Spleen (tissue), 11 donors: Measurements from ENCODE around the gene GKN2. TPM values are rescaled to one million over a fixed set of nuclear protein-coding genes. Genes with fewer than 3 reads are reported as not detected.
"Not testable (repeated sequence)": the region's sequence is repeated elsewhere in the genome, so short reads cannot be mapped to it uniquely, and the experiment has no call there.

Experiments used
- DNase-seq: peaks from one replicate; pipeline ENCODE4 v3.0.0-alpha.2; 2020
- H3K27ac ChIP-seq, 8 donors: fragments of 200-600 bp; sonication (generic) in 7 of 8; 1 replicate in 4 of 8; 2 replicates in 4 of 8; pipeline versions ENCODE4 v1.5.0 to v1.8.0; 2016 to 2021; ENCODE audit warnings: inconsistent platforms in 4 of 8, mild to moderate bottlenecking in 4 of 8, moderate library complexity in 1 of 8
- H3K27me3 ChIP-seq, 7 donors: fragments of 200-600 bp; sonication (generic) in 6 of 7; replicated peaks in 1 of 7; 1 replicate in 4 of 7; 2 replicates in 3 of 7; pipeline versions ENCODE4 v1.5.0 to v1.8.0; 2016 to 2021; ENCODE audit warnings: inconsistent platforms in 3 of 7, mild to moderate bottlenecking in 1 of 7
- H3K36me3 ChIP-seq, 6 donors: fragments of 200-600 bp; sonication (generic) in 5 of 6; 1 replicate in 4 of 6; 2 replicates in 2 of 6; pipeline versions ENCODE4 v1.5.0 to v1.8.0; 2016 to 2021; ENCODE audit warnings: inconsistent platforms in 2 of 6
- H3K4me1 ChIP-seq, 6 donors: fragments of 200-600 bp; sonication (generic) in 5 of 6; 1 replicate in 3 of 6; 2 replicates in 3 of 6; pipeline versions ENCODE4 v1.5.0 to v1.8.0; 2016 to 2021; ENCODE audit warnings: inconsistent platforms in 3 of 6
- H3K4me3 ChIP-seq, 8 donors: fragments of 200-600 bp; sonication (generic) in 7 of 8; 1 replicate in 4 of 8; 2 replicates in 4 of 8; pipeline versions ENCODE4 v1.5.0 to v1.8.0; 2016 to 2021; ENCODE audit warnings: inconsistent platforms in 4 of 8, mild to moderate bottlenecking in 4 of 8, moderate library complexity in 2 of 8
- H3K9me3 ChIP-seq, 8 donors: fragments of 200-600 bp; sonication (generic) in 7 of 8; 1 replicate in 4 of 8; 2 replicates in 4 of 8; pipeline versions ENCODE4 v1.5.0 to v1.8.0; 2016 to 2021; ENCODE audit warnings: inconsistent platforms in 4 of 8
- POLR2A ChIP-seq, 3 donors: fragments of 450-650 bp; IDR thresholded peaks; one replicate each; pipeline ENCODE4 v1.5.1; 2017; ENCODE audit warnings: antibody characterized with exemption in 3 of 3, mild to moderate bottlenecking in 1 of 3
- POLR2AphosphoS5 ChIP-seq, 3 donors: sonication (generic); formaldehyde crosslinking; IDR thresholded peaks; one replicate each; pipeline ENCODE4 v1.5.1; 2017; ENCODE audit warnings: antibody characterized with exemption in 3 of 3
- WGBS, 5 donors: extraction: QIAGEN DNeasy Blood & Tissue Kit in 3 of 5; methylation state at CpG; one replicate each; pipeline versions ENCODE4 v1.1.5 to v1.1.7; 2013 to 2018; 5-methylcytosine and 5-hydroxymethylcytosine counted together
- intact Hi-C: fragments of 100-400 bp; cut with DNase I; formaldehyde crosslinking; loops from one replicate; pipeline ENCODE4 v1.15.0; 2023; ENCODE audit warnings: low total_unique reads
- polyA plus RNA-seq, 3 donors: library from polyadenylated mRNA; stranded (reverse); fragments of 200-250 nt; gene quantifications; one replicate each; pipeline ENCODE4 v1.2.1, GENCODE V29; 2013
- total RNA-seq, 7 donors: library from RNA; depleted of rRNA in 3 of 7; stranded (reverse); fragments of >200 nt in 3 of 7; fragmentation: NEBNext Ultra II Directional in 4 of 7; extraction: Animal tissue kit (Norgen Biotek cat#: 25700) in 4 of 7; gene quantifications; one replicate each; pipeline versions ENCODE4 v1.1.0 to v1.2.1, GENCODE V29; 2016 to 2021
- TF ChIP-seq, protein P1 (sequence below), 11 experiments: fragments of 200-600 bp in 7 of 11; fragments of 450-650 bp in 4 of 11; sonication (generic) in 4 of 11; IDR thresholded peaks in 8 of 11; conservative IDR thresholded peaks in 3 of 11; 1 replicate in 7 of 11; 2 replicates in 4 of 11; pipeline versions ENCODE4 v1.4.0 to v1.8.0; 2016 to 2021; ENCODE audit warnings: antibody characterized with exemption in 11 of 11, inconsistent platforms in 4 of 11, mild to moderate bottlenecking in 1 of 11
- donor health status: healthy with polysubstance abuse.
- donor health status: DM: no; HTN: no; CAD: no; lungs with moderate emphysema.
- donor health status: DM: no; HTN: no; CAD: no.
- donor health status: Bipolar disorder and iron deficiency.
- donor health status: healthy.
- donor health status: DM: no; HTN: no; CAD: no.
- donor health status: DM: yes; HTN: yes; CAD: no.

The GKN2 gene
- total and polyA plus RNA-seq, 10 donors = 0.12 to 0.26 TPM; not detected in 8

GRCh38 chr2:68901199-68901514 is 51.5 kb downstream of the GKN2 start:
- Histone ChIP-seq H3K9me3 (peaks cover 0 to 20% (median 15%) of the 10 kb centered on the region in 8 donors), H3K27me3 (no peaks in the 10 kb centered on the region), H3K27ac (no peak overlapping the region), H3K4me1 (no peaks in the 10 kb centered on the region), H3K4me3 (no peak overlapping the region), H3K36me3 (no peaks in the 10 kb centered on the region)
- TF ChIP-seq, protein P1, sequence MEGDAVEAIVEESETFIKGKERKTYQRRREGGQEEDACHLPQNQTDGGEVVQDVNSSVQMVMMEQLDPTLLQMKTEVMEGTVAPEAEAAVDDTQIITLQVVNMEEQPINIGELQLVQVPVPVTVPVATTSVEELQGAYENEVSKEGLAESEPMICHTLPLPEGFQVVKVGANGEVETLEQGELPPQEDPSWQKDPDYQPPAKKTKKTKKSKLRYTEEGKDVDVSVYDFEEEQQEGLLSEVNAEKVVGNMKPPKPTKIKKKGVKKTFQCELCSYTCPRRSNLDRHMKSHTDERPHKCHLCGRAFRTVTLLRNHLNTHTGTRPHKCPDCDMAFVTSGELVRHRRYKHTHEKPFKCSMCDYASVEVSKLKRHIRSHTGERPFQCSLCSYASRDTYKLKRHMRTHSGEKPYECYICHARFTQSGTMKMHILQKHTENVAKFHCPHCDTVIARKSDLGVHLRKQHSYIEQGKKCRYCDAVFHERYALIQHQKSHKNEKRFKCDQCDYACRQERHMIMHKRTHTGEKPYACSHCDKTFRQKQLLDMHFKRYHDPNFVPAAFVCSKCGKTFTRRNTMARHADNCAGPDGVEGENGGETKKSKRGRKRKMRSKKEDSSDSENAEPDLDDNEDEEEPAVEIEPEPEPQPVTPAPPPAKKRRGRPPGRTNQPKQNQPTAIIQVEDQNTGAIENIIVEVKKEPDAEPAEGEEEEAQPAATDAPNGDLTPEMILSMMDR (IDR thresholded peaks at IDR 0.05 in 8 of 11, conservative IDR thresholded peaks at IDR 0.05 in 3 of 11) = no peak
- no peak for TF ChIP-seq POLR2A (IDR thresholded peaks at IDR 0.05)
- TF ChIP-seq POLR2AphosphoS5 (IDR thresholded peaks at IDR 0.05) = no peak
- 84 to 89% (median 88%) methylated on average over 4 of the region's 4 CpGs for WGBS, 5 donors
- intact Hi-C loops = loop anchor here (10.0 kb wide), 1 partner anchor 56 kb away; no protein-coding TSS in a partner anchor
- DNase-seq = no peak

- TF ChIP-seq POLR2A (IDR thresholded peaks at IDR 0.05) = no peak
- TF ChIP-seq POLR2AphosphoS5 (IDR thresholded peaks at IDR 0.05) = no peak
- TF ChIP-seq, protein P1 (IDR thresholded peaks at IDR 0.05 in 8 of 11, conservative IDR thresholded peaks at IDR 0.05 in 3 of 11) = no peak
- DNase-seq = no peak
- no peak overlapping the region for H3K27ac ChIP-seq
- peaks cover 0 to 20% (median 15%) of the 10 kb centered on the region in 8 donors for H3K9me3 ChIP-seq
- no peaks in the 10 kb centered on the region for H3K36me3 ChIP-seq
- 77 to 87% (median 82%) methylated on average over 5 of the region's 5 CpGs for WGBS, 5 donors
- H3K4me3 ChIP-seq = no peak overlapping the region
- intact Hi-C loops = loop anchor here (10.0 kb wide), 1 partner anchor 56 kb away; no protein-coding TSS in a partner anchor
- no peaks in the 10 kb centered on the region for H3K4me1 ChIP-seq
- no peaks in the 10 kb centered on the region for H3K27me3 ChIP-seq
Measured at GRCh38 chr2:68900496-68901198, 52.0 kb downstream of the GKN2 start.

DNA sequence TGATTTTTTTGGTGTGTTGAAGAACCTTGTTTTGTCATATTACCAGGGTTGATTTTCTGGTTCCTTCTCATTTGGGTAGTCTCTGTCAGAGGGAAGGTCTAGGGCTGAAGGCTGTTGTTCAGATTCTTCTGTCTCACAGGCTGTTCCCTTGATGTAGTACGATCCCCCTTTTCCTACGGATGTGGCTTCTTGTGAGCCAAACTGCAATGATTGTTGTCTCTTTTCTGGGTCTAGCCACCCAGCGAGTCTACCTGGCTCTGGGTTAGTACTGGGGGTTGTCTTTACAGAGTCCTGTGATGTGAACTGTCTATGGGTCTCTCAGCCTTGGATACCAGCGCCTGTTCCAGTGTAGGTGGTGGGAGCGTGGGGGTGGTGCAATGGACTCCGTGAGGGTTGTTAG is 56.7 kb downstream of the GKN2 start:
- WGBS, 5 donors = 92 to 98% (median 97%) methylated on average over 6 of the region's 6 CpGs
- H3K27ac ChIP-seq, H3K36me3 ChIP-seq, H3K4me3 ChIP-seq, H3K9me3 ChIP-seq, DNase-seq, H3K4me1 ChIP-seq, intact Hi-C loops, H3K27me3 ChIP-seq: not testable (repeated sequence)

Other genes with a start within 250 kb of the GKN2 start
- gene ARHGAP25, start 218.1 kb downstream of the GKN2 start, total RNA-seq = 100 to 1,000 TPM; 119 to 173 (median 144) TPM
- 100 to 1,000 TPM in 2 of 3 donors, 10 to 100 TPM in 1; 72.0 to 111 (median 103) TPM for gene ARHGAP25, start 218.1 kb downstream of the GKN2 start, polyA plus RNA-seq
- gene BMP10, start 81.5 kb downstream of the GKN2 start, total RNA-seq = not detected
- not detected for gene BMP10, start 81.5 kb downstream of the GKN2 start, polyA plus RNA-seq
- gene GKN1, start 21.7 kb upstream of the GKN2 start, total RNA-seq = not detected
- gene GKN1, start 21.7 kb upstream of the GKN2 start, polyA plus RNA-seq = under 1 TPM in 1 of 3 donors, not detected in 2; 0.28 TPM
- gene ANTXR1, start 60.3 kb upstream of the GKN2 start, total RNA-seq = 10 to 100 TPM; 21.5 to 66.7 (median 41.8) TPM
- 1 to 10 TPM; 2.8 to 6.0 (median 3.5) TPM for gene ANTXR1, start 60.3 kb upstream of the GKN2 start, polyA plus RNA-seq